Skeletal muscle tissue (tissue), 4 donors: Measurements from ENCODE around the gene YTHDF1. TPM values are rescaled to one million over a fixed set of nuclear protein-coding genes. Genes with fewer than 3 reads are reported as not detected.

ENCODE experiments used
- H3K27ac ChIP-seq: one replicate; pipeline ENCODE4 v1.7.0; 2013; ENCODE audit warnings: mild to moderate bottlenecking, low read depth, low read length, inconsistent platforms
- H3K27me3 ChIP-seq, 3 donors: one replicate each; pipeline ENCODE4 v1.7.0; 2013; ENCODE audit warnings: low read length in 3 of 3; ENCODE audit not compliant: control insufficient read depth in 3 of 3, insufficient read depth in 3 of 3
- H3K36me3 ChIP-seq, 3 donors: one replicate each; pipeline ENCODE4 v1.7.0; 2013; ENCODE audit warnings: low read length in 3 of 3; ENCODE audit not compliant: control insufficient read depth in 3 of 3, insufficient read depth in 3 of 3
- H3K4me1 ChIP-seq, 3 donors: one replicate each; pipeline ENCODE4 v1.7.0; 2013; ENCODE audit warnings: low read length in 3 of 3, mild to moderate bottlenecking in 3 of 3; ENCODE audit not compliant: control insufficient read depth in 3 of 3, insufficient read depth in 3 of 3
- H3K4me3 ChIP-seq, 3 donors: one replicate each; pipeline ENCODE4 v1.7.0; 2013; ENCODE audit warnings: low read length in 3 of 3
- H3K9ac ChIP-seq, 3 donors: one replicate each; pipeline ENCODE4 v1.7.0; 2013; ENCODE audit warnings: low read length in 3 of 3, mild to moderate bottlenecking in 3 of 3, moderate library complexity in 2 of 3, low read depth in 1 of 3
- H3K9me3 ChIP-seq, 3 donors: one replicate each; pipeline ENCODE4 v1.7.0; 2013; ENCODE audit warnings: low read length in 3 of 3; ENCODE audit not compliant: control insufficient read depth in 3 of 3
- total RNA-seq: library from RNA; depleted of rRNA; stranded (reverse); fragments of >200 nt; gene quantifications from one replicate; pipeline ENCODE4 v1.2.3, GENCODE V29; 2014
- donor health status: Osteomylitis.

YTHDF1 gene
- total RNA-seq, 1 donor from 2014 or later, result 17.2 TPM

GRCh38 chr20:63198606-63199005 lies 17.3 kb downstream of the YTHDF1 start:
- H3K4me3 ChIP-seq, result no peak overlapping the region
- H3K27me3 ChIP-seq, result no peaks in the 10 kb centered on the region
- H3K9ac ChIP-seq, result no peak overlapping the region
- H3K4me1 ChIP-seq, result peaks cover 8 to 20% (median 16%) of the 10 kb centered on the region in 3 donors
- no peaks in the 10 kb centered on the region for H3K9me3 ChIP-seq
- H3K27ac ChIP-seq, result no peak overlapping the region
- H3K36me3 ChIP-seq, result peaks cover 33 to 36% (median 35%) of the 10 kb centered on the region in 3 donors

- H3K9me3 ChIP-seq, result no peaks in the 10 kb centered on the region
- peaks cover 16 to 19% (median 18%) of the 10 kb centered on the region in 3 donors for H3K36me3 ChIP-seq
- H3K27ac ChIP-seq, result no peak overlapping the region
- H3K9ac ChIP-seq, result no peak overlapping the region
- no peak overlapping the region for H3K4me3 ChIP-seq
- H3K27me3 ChIP-seq, result no peaks in the 10 kb centered on the region
- peaks cover 8 to 20% (median 16%) of the 10 kb centered on the region in 3 donors for H3K4me1 ChIP-seq
Observed at GRCh38 chr20:63196768-63197470, 19.0 kb downstream of the YTHDF1 start.

GRCh38 chr20:63194797-63195173 lies 21.1 kb downstream of the YTHDF1 start:
- peaks cover 8 to 20% (median 16%) of the 10 kb centered on the region in 3 donors for H3K4me1 ChIP-seq
- no peak overlapping the region for H3K4me3 ChIP-seq

GRCh38 chr20:63194007-63194796 lies 21.7 kb downstream of the YTHDF1 start:
- H3K36me3 ChIP-seq, result peaks cover 8 to 13% (median 10%) of the 10 kb centered on the region in 3 donors
- H3K4me3 ChIP-seq, result no peak overlapping the region
- no peak overlapping the region for H3K9ac ChIP-seq
- no peak overlapping the region for H3K27ac ChIP-seq
- no peaks in the 10 kb centered on the region for H3K9me3 ChIP-seq
- H3K4me1 ChIP-seq, result peaks cover 8 to 20% (median 16%) of the 10 kb centered on the region in 3 donors
- no peaks in the 10 kb centered on the region for H3K27me3 ChIP-seq

More at GRCh38 chr20:63194797-63195173, 21.1 kb downstream of the YTHDF1 start:
- Histone ChIP-seq H3K9me3 (no peaks in the 10 kb centered on the region), H3K36me3 (peaks cover 8 to 13% (median 10%) of the 10 kb centered on the region in 3 donors), H3K27me3 (no peaks in the 10 kb centered on the region), H3K9ac (no peak overlapping the region), H3K27ac (no peak overlapping the region)

- peaks cover 8 to 14% (median 8%) of the 10 kb centered on the region in 3 donors for H3K4me1 ChIP-seq
- H3K27ac ChIP-seq, result no peak overlapping the region
- no peak overlapping the region for H3K9ac ChIP-seq
- peaks cover 8 to 13% (median 10%) of the 10 kb centered on the region in 3 donors for H3K36me3 ChIP-seq
- H3K9me3 ChIP-seq, result no peaks in the 10 kb centered on the region
- no peak overlapping the region for H3K4me3 ChIP-seq
- H3K27me3 ChIP-seq, result no peaks in the 10 kb centered on the region
Observed at GRCh38 chr20:63192721-63193120, 23.2 kb downstream of the YTHDF1 start.

- H3K9ac ChIP-seq, result no peak overlapping the region
- no peak overlapping the region for H3K27ac ChIP-seq
- H3K27me3 ChIP-seq, result no peaks in the 10 kb centered on the region
- no peaks in the 10 kb centered on the region for H3K9me3 ChIP-seq
- H3K4me3 ChIP-seq, result no peak overlapping the region
- H3K36me3 ChIP-seq, result peaks cover 6 to 10% (median 8%) of the 10 kb centered on the region in 3 donors
- peaks cover 0 to under 1% (median 0%) of the 10 kb centered on the region in 3 donors for H3K4me1 ChIP-seq
Observed at GRCh38 chr20:63191400-63191799, 24.5 kb downstream of the YTHDF1 start.

- Histone ChIP-seq H3K4me3 (no peak overlapping the region), H3K9me3 (no peaks in the 10 kb centered on the region), H3K36me3 (peaks cover 6 to 10% (median 8%) of the 10 kb centered on the region in 3 donors), H3K4me1 (no peaks in the 10 kb centered on the region), H3K27me3 (no peaks in the 10 kb centered on the region), H3K27ac (no peak overlapping the region), H3K9ac (no peak overlapping the region)
Observed at GRCh38 chr20:63190828-63191227, 25.1 kb downstream of the YTHDF1 start.

- Histone ChIP-seq H3K27ac (no peak overlapping the region), H3K36me3 (peaks cover under 1 to 2% (median 2%) of the 10 kb centered on the region in 3 donors), H3K27me3 (peaks cover 0 to 3% (median 0%) of the 10 kb centered on the region in 3 donors), H3K4me3 (no peak overlapping the region), H3K9ac (no peak overlapping the region), H3K4me1 (no peaks in the 10 kb centered on the region), H3K9me3 (no peaks in the 10 kb centered on the region)
Observed at GRCh38 chr20:63189846-63190559, 25.9 kb downstream of the YTHDF1 start.

- no peaks in the 10 kb centered on the region for H3K9me3 ChIP-seq
- H3K4me1 ChIP-seq, result no peaks in the 10 kb centered on the region
- no peak overlapping the region for H3K9ac ChIP-seq
- H3K36me3 ChIP-seq, result no peaks in the 10 kb centered on the region
- H3K27ac ChIP-seq, result no peak overlapping the region
- no peak overlapping the region for H3K4me3 ChIP-seq
- peaks cover 0 to 8% (median 6%) of the 10 kb centered on the region in 3 donors for H3K27me3 ChIP-seq
Observed at GRCh38 chr20:63189322-63189642, 26.6 kb downstream of the YTHDF1 start.
